ENCODE data around the gene NTSR2. TPM values are rescaled to one million over a fixed set of nuclear protein-coding genes. Genes with fewer than 3 reads are reported as not detected.

NTSR2 gene
- total and polyA plus RNA-seq, 2 of the 8 experiments (the other 6 are each of a cell fraction or from before 2014, with no cell fraction given), result 0.05 TPM; not detected in 1

DNA sequence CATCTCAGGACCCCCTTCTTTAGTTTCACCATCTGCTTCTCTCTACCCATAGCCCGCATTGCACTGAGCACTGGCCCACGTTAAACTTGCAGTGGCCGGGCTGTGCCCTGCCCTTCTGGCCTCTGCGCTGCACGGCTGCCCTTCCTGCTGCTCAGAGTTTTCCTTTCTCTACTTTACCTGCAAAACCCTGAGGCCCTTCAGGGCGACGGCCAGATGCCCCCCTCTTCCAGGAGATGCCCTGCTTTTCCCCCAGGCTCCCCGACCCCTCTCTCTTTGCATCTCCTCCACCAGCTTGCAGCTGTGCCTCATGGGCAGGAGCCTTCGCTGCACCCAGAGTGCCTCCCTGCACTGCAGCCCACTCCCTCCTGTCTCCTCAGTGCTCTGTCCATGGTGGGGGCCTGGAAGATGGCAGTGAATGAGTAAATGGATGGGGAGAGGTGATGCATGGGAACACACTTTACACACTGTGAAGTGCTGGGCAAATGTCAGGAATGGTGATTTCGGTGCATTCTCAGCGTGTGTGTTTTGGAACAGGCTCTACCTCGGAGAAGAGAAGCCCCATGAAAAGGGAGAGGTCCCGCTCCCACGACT, 53.8 kb downstream of the NTSR2 start:
- H2BK5ac ChIP-seq (ENCODE audit: low read depth, low read length), result no peak overlapping the region
- FAIRE-seq, result no peak
- H3K27me3 ChIP-seq (replicated peaks in 1 of 4; ENCODE audit: control insufficient read depth in 3 of 4, extremely low read depth in 1 of 4, insufficient read depth in 3 of 4, low read length in 3 of 4), result no peaks in the 10 kb centered on the region
- H4K91ac ChIP-seq (replicated peaks; ENCODE audit: insufficient read length, low read length), result no peak overlapping the region
- no peak overlapping the region for H3K14ac ChIP-seq (ENCODE audit: insufficient read length)
- no peak overlapping the region for H4K5ac ChIP-seq (ENCODE audit: insufficient read length, low read depth, low read length)
- peaks cover 0 to 10% (median 6%) of the 10 kb centered on the region in 4 experiments; a peak in 5 of 8 replicates for H3K36me3 ChIP-seq (ENCODE audit: control insufficient read depth in 2 of 4, insufficient read depth in 4 of 4, low read length in 3 of 4)
- H2BK12ac ChIP-seq (ENCODE audit: low read depth, low read length), result no peak overlapping the region
- H3K79me1 ChIP-seq (ENCODE audit: low read depth, low read length), result no peaks in the 10 kb centered on the region
- no peaks in the 10 kb centered on the region for H3K23me2 ChIP-seq (ENCODE audit: low read depth, low read length)
- no peaks in the 10 kb centered on the region; a peak in 1 of 4 replicates for H3K79me2 ChIP-seq (ENCODE audit: control insufficient read depth in 1 of 2, insufficient read depth in 2 of 2, low read length in 2 of 2)
- no peaks in the 10 kb centered on the region for H3K9me3 ChIP-seq (ENCODE audit: insufficient read depth in 2 of 2, low read depth in 1 of 2, low read length in 1 of 2)
- no peak overlapping the region for H2AFZ ChIP-seq (ENCODE audit: low read length)
- no peak overlapping the region; the same call in 1 of the 2 replicates for H4K8ac ChIP-seq (ENCODE audit: extremely low read depth, insufficient read depth, low read length)
- no peak overlapping the region for H2BK20ac ChIP-seq (ENCODE audit: low read length)
- no peak overlapping the region for H2BK15ac ChIP-seq (ENCODE audit: low read length)
- H3K18ac ChIP-seq (ENCODE audit: extremely low read depth, low read length), result no peak overlapping the region
- TF ChIP-seq EP300 (IDR thresholded peaks at IDR 0.05; ENCODE audit: borderline replicate concordance in 1 of 2, low read depth in 2 of 2, low read length in 2 of 2) (no peak), CEBPB (IDR thresholded peaks at IDR 0.05; ENCODE audit: low read depth, low read length) (no peak), ASH2L (IDR thresholded peaks at IDR 0.05; ENCODE audit: low read length) (no peak), BRCA1 (IDR thresholded peaks at IDR 0.05; ENCODE audit: low read depth, low read length) (no peak), NANOG (IDR thresholded peaks at IDR 0.05; ENCODE audit: insufficient read depth, low read depth, low read length, poor library complexity, severe bottlenecking) (no peak), RFX5 (IDR thresholded peaks at IDR 0.05; ENCODE audit: borderline replicate concordance, low read depth, low read length) (no peak), JUND (IDR thresholded peaks at IDR 0.05; ENCODE audit: low read length) (no peak)
- no peak overlapping the region for H3K23ac ChIP-seq (ENCODE audit: insufficient read length)
- ChIA-PET POLR2A (ENCODE audit: partially characterized antibody) (no interaction called here), CTCF (ENCODE audit: partially characterized antibody) (interaction anchor here (1.1 to 2.1 kb wide), 3 partner anchors 12 to 169 kb away, joined by 3 to 9 read pairs (median 5); no protein-coding TSS in a partner anchor)
- H2AK5ac ChIP-seq (ENCODE audit: low read depth, low read length), result no peak overlapping the region
- H3K4ac ChIP-seq (replicated peaks; ENCODE audit: insufficient read length, low read depth, low read length), result no peak overlapping the region
- H3K4me2 ChIP-seq (ENCODE audit: insufficient read depth in 1 of 2, low read depth in 2 of 2, low read length in 2 of 2), result no peak overlapping the region
- 86% methylated on average over 14 of the region's 14 CpGs; no CpG with 5 or more reads in 1 of the 2 experiments for WGBS, 2 experiments (ENCODE audit: extremely low coverage in 1 of 2, insufficient coverage in 1 of 2, insufficient read length in 1 of 2, insufficient replicate concordance in 2 of 2, low coverage in 1 of 2, low lambda C conversion rate in 2 of 2, missing lambda C conversion rate in 1 of 2)
- no peak for DNase-seq (ENCODE audit: low read depth in 1 of 2, low spot score in 2 of 2)
- H2BK120ac ChIP-seq (replicated peaks; ENCODE audit: low read depth, low read length), result no peak overlapping the region
- no peak overlapping the region for H3K4me3 ChIP-seq (ENCODE audit: extremely low read depth in 1 of 4, insufficient read depth in 2 of 4, low read depth in 3 of 4, low read length in 4 of 4)
- H3K9ac ChIP-seq (replicated peaks in 1 of 4; ENCODE audit: extremely low read depth in 1 of 4, low read depth in 3 of 4, low read length in 3 of 4), result no peak overlapping the region
- H4K20me1 ChIP-seq (replicated peaks in 1 of 2; ENCODE audit: control insufficient read depth in 1 of 2, insufficient read depth in 2 of 2, low read length in 2 of 2), result peaks cover 0 to 6% of the 10 kb centered on the region in 2 experiments
- H3K56ac ChIP-seq (replicated peaks; ENCODE audit: insufficient read length, low read depth, low read length), result no peak overlapping the region
- H3K4me1 ChIP-seq (replicated peaks in 1 of 4; ENCODE audit: control insufficient read depth in 3 of 4, insufficient read depth in 4 of 4, low read length in 3 of 4), result no peaks in the 10 kb centered on the region
- no peak overlapping the region for H3K27ac ChIP-seq (ENCODE audit: low read depth, low read length)
